Stimulated activated naive CD8-positive, alpha-beta T cell treated with anti-CD3 and anti-CD28 coated beads, Interleukin-15, Interleukin-2, amounts not matched to agents 100 ng/mL and 50 ng/mL, for 24 hours (primary cell): Measurements from ENCODE around the gene KCNN3.

Experiments
- H3K27ac Mint-ChIP-seq: one replicate; pipeline ENCODE4 v1.8.0; 2021; ENCODE audit warnings: mild to moderate bottlenecking, mixed read lengths
- H3K27me3 Mint-ChIP-seq: one replicate; pipeline ENCODE4 v1.8.0; 2021; ENCODE audit warnings: mixed read lengths
- H3K36me3 Mint-ChIP-seq: one replicate; pipeline ENCODE4 v1.8.0; 2021; ENCODE audit warnings: low read depth, mixed read lengths
- H3K4me1 Mint-ChIP-seq: one replicate; pipeline ENCODE4 v1.8.0; 2021; ENCODE audit warnings: low read depth, mixed read lengths
- H3K4me3 Mint-ChIP-seq: one replicate; pipeline ENCODE4 v1.8.0; 2021; ENCODE audit warnings: mild to moderate bottlenecking, mixed read lengths
- H3K9me3 Mint-ChIP-seq: one replicate; pipeline ENCODE4 v1.8.0; 2021; ENCODE audit warnings: mixed read lengths

KCNN3 gene

DNA sequence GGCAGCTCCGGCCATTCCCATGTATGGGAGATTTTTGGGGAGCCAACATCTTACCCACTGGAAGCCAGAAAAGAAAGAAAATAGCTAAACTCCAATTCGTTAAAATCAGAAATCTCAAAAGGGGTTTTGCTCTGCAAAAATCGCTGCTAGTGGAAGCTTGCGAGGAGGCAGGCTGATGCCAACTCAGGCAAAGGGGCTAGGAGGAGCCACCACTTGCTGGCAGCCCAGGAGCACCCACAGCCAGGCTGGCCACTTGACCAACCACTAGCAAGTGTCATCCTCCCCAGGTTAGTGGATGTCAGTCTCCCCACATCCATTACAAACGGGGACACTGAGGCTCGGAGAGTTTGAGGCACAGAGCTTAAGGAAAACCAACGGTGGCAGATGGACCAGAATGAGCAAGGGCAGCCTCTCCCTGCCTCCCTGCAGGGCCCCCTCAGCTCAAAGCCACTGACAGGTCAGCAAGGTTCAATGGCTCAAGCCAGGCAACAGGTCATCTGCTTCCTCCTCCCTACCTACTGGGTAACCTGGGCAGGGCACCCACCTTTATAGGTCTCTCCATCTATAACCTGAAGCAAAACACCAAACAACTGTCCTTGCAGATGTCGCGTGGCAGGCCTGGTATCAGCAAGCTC lies 10.8 kb downstream of the KCNN3 start:
- no peak overlapping the region for H3K27ac Mint-ChIP-seq
- H3K36me3 Mint-ChIP-seq = no peaks in the 10 kb centered on the region
- H3K27me3 Mint-ChIP-seq = no peaks in the 10 kb centered on the region
- peaks cover 63% of the 10 kb centered on the region for H3K4me1 Mint-ChIP-seq
- H3K4me3 Mint-ChIP-seq = no peak overlapping the region
- no peaks in the 10 kb centered on the region for H3K9me3 Mint-ChIP-seq

DNA sequence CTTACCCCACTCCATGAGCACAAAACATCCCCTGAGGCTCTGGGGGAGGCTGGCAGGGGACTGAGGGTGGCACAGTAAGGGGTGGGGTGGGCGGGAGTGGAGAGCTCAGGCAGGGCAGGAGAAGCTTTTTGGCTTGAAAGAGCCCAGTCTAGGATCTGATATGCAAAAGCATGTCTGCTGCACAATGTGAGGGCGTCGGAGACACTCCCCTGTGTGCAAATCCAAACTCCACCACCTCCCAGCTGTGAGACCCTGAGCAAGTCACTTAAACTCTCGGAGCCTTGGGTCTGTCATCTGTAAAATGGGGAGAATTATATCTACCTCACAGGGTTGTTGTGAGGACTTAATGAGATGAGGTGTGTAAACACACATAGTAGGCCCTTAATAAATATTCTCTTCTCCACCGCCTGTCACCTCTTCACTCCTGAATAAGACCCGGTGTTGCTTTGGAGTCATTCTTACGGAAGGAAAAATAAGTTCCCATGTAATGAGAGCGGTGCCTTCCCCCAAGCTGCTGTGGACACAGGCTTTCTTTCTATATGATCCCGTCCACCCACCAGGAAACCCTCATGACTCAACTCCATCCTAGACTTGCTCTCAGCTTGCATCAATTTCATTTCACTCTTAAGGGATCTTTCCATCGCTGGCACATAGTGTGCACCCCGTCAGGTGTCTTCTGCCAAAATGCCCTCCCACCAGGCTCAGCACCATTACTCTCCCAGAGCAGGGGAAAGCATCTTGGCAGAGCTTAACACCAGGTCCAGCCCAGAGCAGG lies 12.5 kb downstream of the KCNN3 start:
- H3K9me3 Mint-ChIP-seq = no peaks in the 10 kb centered on the region
- no peak overlapping the region for H3K27ac Mint-ChIP-seq
- H3K27me3 Mint-ChIP-seq = no peaks in the 10 kb centered on the region
- no peak overlapping the region for H3K4me3 Mint-ChIP-seq
- H3K4me1 Mint-ChIP-seq = peaks cover 47% of the 10 kb centered on the region
- H3K36me3 Mint-ChIP-seq = no peaks in the 10 kb centered on the region

DNA sequence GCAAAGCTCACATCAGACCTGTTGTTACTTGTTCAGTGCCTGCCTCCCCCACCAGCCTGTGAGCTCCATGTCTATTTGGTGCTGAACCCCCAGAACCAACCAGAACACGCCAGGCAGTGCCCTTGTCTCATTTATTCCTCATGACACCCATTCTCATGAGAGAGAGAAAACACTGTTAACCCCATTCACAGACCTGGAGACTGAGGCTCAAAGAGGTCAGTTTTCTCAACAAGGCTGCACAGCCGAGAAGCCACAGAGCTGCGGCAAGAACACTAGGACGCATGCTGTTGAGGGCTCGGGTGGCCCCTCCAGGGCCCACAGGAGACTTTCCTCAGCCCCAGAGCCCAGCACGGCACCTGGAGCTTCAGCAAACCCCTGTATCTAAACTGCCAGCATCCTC lies 13.1 kb downstream of the KCNN3 start:
- Mint-ChIP-seq H3K27me3 (no peaks in the 10 kb centered on the region), H3K36me3 (no peaks in the 10 kb centered on the region), H3K4me3 (no peak overlapping the region), H3K4me1 (peaks cover 41% of the 10 kb centered on the region), H3K9me3 (no peaks in the 10 kb centered on the region), H3K27ac (no peak overlapping the region)

DNA sequence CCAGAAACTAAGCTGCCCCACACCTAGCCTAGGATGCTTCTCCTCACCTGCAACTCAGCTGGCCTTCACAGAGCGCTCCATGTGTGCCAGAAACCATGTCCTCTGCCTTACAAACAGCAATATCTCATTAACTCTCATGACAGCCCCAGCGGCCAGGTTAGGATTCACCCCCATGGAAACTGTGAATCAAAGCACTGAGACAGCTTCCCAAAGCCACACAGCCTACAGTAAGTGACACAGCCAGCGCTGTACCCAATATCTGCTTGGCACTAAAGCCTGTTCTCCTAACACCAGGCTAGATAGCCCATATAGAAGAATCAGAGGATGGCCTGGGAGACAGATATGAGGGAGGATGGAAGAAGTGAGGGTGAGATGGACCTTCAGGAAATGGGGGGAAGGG lies 13.5 kb downstream of the KCNN3 start:
- no peaks in the 10 kb centered on the region for H3K9me3 Mint-ChIP-seq
- no peaks in the 10 kb centered on the region for H3K36me3 Mint-ChIP-seq
- H3K4me3 Mint-ChIP-seq = peak overlapping the region; percentile 5
- no peaks in the 10 kb centered on the region for H3K27me3 Mint-ChIP-seq
- peaks cover 36% of the 10 kb centered on the region for H3K4me1 Mint-ChIP-seq
- peak overlapping the region; percentile 23 for H3K27ac Mint-ChIP-seq

- no peaks in the 10 kb centered on the region for H3K36me3 Mint-ChIP-seq
- H3K27ac Mint-ChIP-seq = no peak overlapping the region
- no peaks in the 10 kb centered on the region for H3K9me3 Mint-ChIP-seq
- no peak overlapping the region for H3K4me3 Mint-ChIP-seq
- no peaks in the 10 kb centered on the region for H3K27me3 Mint-ChIP-seq
- peaks cover 32% of the 10 kb centered on the region for H3K4me1 Mint-ChIP-seq
These were observed 14.0 kb downstream of the KCNN3 start for GRCh38 chr1:154856049-154856448.

GRCh38 chr1:154855186-154855851 lies 14.8 kb downstream of the KCNN3 start:
- Mint-ChIP-seq H3K9me3 (no peaks in the 10 kb centered on the region), H3K36me3 (no peaks in the 10 kb centered on the region), H3K27me3 (no peaks in the 10 kb centered on the region), H3K27ac (no peak overlapping the region), H3K4me1 (peaks cover 33% of the 10 kb centered on the region), H3K4me3 (no peak overlapping the region)

- Mint-ChIP-seq H3K27me3 (peaks cover 9% of the 10 kb centered on the region), H3K9me3 (no peaks in the 10 kb centered on the region), H3K27ac (no peak overlapping the region), H3K4me3 (no peak overlapping the region), H3K36me3 (no peaks in the 10 kb centered on the region), H3K4me1 (peaks cover 33% of the 10 kb centered on the region)
These were observed 17.2 kb downstream of the KCNN3 start for GRCh38 chr1:154852845-154853244.

DNA sequence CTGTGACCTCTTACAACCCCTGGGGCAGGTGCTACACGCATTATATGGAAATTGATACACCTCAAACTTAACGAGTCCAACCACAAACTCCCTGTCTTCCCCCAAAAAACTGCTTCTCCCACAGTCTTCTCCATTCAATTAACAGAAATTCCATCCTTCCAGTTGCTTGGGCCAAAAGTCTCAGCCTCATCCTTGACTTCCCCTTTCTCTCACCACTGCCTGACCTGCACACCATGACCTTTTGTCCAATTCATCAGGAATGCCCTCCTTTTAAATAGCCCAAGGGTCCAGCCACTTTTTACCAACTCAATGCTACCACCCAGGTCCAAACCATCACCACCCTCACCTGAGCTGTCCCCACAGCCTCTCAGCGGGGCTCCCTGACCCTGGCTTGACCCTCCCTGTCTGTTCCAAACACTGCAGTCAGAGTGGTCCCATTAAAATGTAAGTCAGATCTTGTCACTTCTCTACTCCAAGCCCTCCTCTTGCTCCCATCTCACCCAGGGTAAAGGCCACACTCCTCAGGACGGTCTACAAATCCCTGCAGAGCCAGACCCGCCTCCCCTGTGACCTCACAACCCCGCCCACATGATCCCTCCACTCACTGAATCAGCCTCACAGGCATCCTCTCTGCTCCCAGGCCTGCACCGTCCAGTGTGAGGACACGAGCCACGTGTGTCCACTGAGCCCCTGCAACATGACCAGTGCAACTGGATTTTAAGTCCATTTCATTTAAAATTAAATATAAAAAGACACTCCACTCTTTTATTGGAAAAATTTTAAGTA lies 18.5 kb downstream of the KCNN3 start:
- Mint-ChIP-seq H3K4me1 (peaks cover 24% of the 10 kb centered on the region), H3K27me3 (peaks cover 9% of the 10 kb centered on the region), H3K36me3 (no peaks in the 10 kb centered on the region), H3K27ac (no peak overlapping the region), H3K4me3 (no peak overlapping the region), H3K9me3 (no peaks in the 10 kb centered on the region)

GRCh38 chr1:154849645-154850131 lies 20.4 kb downstream of the KCNN3 start:
- H3K4me1 Mint-ChIP-seq = peaks cover 19% of the 10 kb centered on the region
- H3K27me3 Mint-ChIP-seq = peaks cover 9% of the 10 kb centered on the region
- no peaks in the 10 kb centered on the region for H3K36me3 Mint-ChIP-seq
- H3K27ac Mint-ChIP-seq = peak overlapping the region; percentile 74
- no peak overlapping the region for H3K4me3 Mint-ChIP-seq
- H3K9me3 Mint-ChIP-seq = no peaks in the 10 kb centered on the region

DNA sequence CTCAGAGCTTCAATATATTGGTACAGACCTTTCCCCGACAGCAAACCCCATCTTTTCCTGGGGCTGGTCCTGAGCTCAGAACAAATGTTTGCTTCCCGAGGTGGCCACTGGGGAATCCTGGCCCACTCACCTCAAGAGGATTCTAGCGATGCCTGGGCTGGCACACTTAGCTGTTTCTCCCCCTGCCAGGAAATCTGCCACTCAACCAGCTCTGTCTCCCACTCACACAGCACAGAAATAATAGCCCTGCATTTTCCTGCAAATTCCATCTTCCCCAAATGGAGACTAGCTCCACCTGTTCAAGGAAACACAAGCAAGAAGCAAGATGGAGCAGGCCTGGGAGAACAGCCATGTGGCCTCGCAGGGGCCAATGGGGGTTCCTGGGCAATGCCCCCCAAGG lies 21.1 kb downstream of the KCNN3 start:
- Mint-ChIP-seq H3K4me1 (peaks cover 19% of the 10 kb centered on the region), H3K36me3 (no peaks in the 10 kb centered on the region), H3K4me3 (no peak overlapping the region), H3K9me3 (no peaks in the 10 kb centered on the region), H3K27me3 (peaks cover 9% of the 10 kb centered on the region), H3K27ac (peak overlapping the region; percentile 66)

GRCh38 chr1:154847891-154848290 lies 22.2 kb downstream of the KCNN3 start:
- H3K36me3 Mint-ChIP-seq = no peaks in the 10 kb centered on the region
- no peak overlapping the region for H3K4me3 Mint-ChIP-seq
- H3K4me1 Mint-ChIP-seq = peaks cover 19% of the 10 kb centered on the region
- no peak overlapping the region for H3K27ac Mint-ChIP-seq
- no peaks in the 10 kb centered on the region for H3K9me3 Mint-ChIP-seq
- H3K27me3 Mint-ChIP-seq = peaks cover 9% of the 10 kb centered on the region

DNA sequence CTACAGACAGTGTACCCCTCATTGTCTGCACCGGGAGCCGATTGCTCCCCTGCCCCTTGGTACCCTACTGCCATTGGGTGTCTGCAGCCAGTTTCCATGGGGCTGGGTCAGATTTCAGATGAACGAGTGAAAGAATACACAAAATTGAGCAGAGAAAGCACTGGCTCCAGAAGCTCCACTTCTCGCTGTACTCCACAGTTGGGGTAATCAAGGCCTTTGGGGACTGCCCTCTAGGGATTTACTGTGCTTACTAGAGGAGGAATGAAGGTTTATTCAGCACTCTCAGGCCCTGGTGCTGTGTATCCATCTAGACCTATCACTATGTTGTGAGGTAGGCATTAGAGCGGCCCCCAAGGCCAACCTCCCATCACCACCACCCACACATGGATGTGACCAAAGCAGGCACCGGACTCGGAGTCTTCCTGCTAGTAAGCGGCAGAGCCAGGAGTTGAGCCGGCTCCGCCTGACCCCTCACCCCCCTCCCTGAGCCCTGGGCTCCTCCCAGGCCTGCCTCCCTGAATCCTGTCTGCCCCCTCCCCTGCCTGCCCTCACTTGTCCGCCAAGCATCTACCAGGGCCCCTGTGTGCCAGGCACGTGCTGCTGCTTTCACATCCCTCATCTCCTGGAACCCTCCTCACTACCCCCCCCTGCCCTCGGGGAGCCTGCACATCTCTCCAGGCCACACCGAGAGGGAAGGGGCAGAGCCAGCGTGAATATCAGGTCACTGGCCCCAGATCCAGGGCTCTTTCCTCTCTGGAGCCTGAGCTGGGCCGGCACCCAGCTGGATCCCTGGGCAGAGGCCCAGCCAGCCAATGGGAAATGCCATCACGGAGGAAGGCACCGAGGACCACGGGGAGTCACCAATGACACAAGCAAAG lies 23.3 kb downstream of the KCNN3 start:
- H3K9me3 Mint-ChIP-seq = no peaks in the 10 kb centered on the region
- peaks cover 9% of the 10 kb centered on the region for H3K27me3 Mint-ChIP-seq
- no peak overlapping the region for H3K27ac Mint-ChIP-seq
- H3K36me3 Mint-ChIP-seq = no peaks in the 10 kb centered on the region
- peaks cover 19% of the 10 kb centered on the region for H3K4me1 Mint-ChIP-seq
- H3K4me3 Mint-ChIP-seq = no peak overlapping the region

GRCh38 chr1:154845879-154846278 lies 24.2 kb downstream of the KCNN3 start:
- Mint-ChIP-seq H3K4me1 (peaks cover 19% of the 10 kb centered on the region), H3K27me3 (peaks cover 9% of the 10 kb centered on the region), H3K4me3 (no peak overlapping the region), H3K36me3 (no peaks in the 10 kb centered on the region), H3K27ac (no peak overlapping the region), H3K9me3 (no peaks in the 10 kb centered on the region)

- Mint-ChIP-seq H3K4me1 (peaks cover 14% of the 10 kb centered on the region), H3K4me3 (no peak overlapping the region), H3K27ac (no peak overlapping the region), H3K36me3 (no peaks in the 10 kb centered on the region), H3K9me3 (no peaks in the 10 kb centered on the region), H3K27me3 (peaks cover 9% of the 10 kb centered on the region)
These were observed 24.9 kb downstream of the KCNN3 start for GRCh38 chr1:154845174-154845573.
